ENCODE measurements around the gene CCND1.

CCND1 gene

GRCh38 chr11:69640995-69641581 lies at the start of gene CCND1:
TSS of gene CCND1 (plus strand) at chr11:69641156. CDS start at chr11:69641314, 158 bp downstream.
- peaks cover 14% of the 10 kb centered on the region; the same call in 1 of the 2 replicates for H3K36me3 ChIP-seq (ENCODE audit: insufficient read depth, low read length)
- H3K4me3 ChIP-seq (ENCODE audit: low read depth, low read length), result peak within 1 kb of the TSS; percentile 98
- no peaks in the 10 kb centered on the region for H3K27me3 ChIP-seq (ENCODE audit: insufficient read depth, low read length)
- peaks cover 31% of the 10 kb centered on the region for H3K4me1 ChIP-seq (ENCODE audit: control insufficient read depth, insufficient read depth, low read length, unreplicated experiment)
- H3K27ac ChIP-seq (ENCODE audit: low read depth, low read length), result peak within 1 kb of the TSS; percentile 70
- peaks cover 61% of the 10 kb centered on the region for H3K79me2 ChIP-seq (ENCODE audit: control insufficient read depth, insufficient read depth, low read length, unreplicated experiment)
- H2AFZ ChIP-seq (ENCODE audit: low read length, unreplicated experiment), result peak within 1 kb of the TSS; percentile 44

GRCh38 chr11:69592986-69593650 lies 47.8 kb upstream of the CCND1 start:
- no peaks in the 10 kb centered on the region for H3K79me2 ChIP-seq (ENCODE audit: control insufficient read depth, insufficient read depth, low read length, unreplicated experiment)
- no peak overlapping the region for H3K4me3 ChIP-seq (ENCODE audit: low read depth, low read length)
- no peaks in the 10 kb centered on the region for H3K27me3 ChIP-seq (ENCODE audit: insufficient read depth, low read length)
- H2AFZ ChIP-seq (ENCODE audit: low read length, unreplicated experiment), result no peak overlapping the region
- H3K36me3 ChIP-seq (ENCODE audit: insufficient read depth, low read length), result no peaks in the 10 kb centered on the region
- peaks cover 10% of the 10 kb centered on the region for H3K4me1 ChIP-seq (ENCODE audit: control insufficient read depth, insufficient read depth, low read length, unreplicated experiment)
- no peak overlapping the region for H3K27ac ChIP-seq (ENCODE audit: low read depth, low read length)

DNA sequence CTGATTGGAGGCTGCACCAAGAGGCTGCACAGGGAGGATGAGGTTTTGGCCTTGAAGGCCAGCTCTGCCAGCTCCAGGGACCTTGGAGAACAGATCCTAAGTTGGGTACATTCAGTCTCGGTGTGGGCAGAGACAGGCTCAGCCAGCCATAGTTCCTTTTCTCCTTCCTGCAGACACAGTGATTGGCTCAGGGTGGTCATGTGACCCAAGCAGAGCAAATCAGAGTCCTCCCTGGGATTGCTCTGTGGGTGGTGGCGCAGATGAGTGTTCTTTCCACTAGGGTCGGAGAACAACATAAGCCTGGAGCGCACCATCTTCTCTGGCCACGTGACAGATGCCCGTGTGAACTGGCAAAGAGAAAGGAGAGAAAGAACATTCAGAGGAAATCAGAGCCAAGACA lies 47.1 kb upstream of the CCND1 start:
- no peak overlapping the region for H3K27ac ChIP-seq (ENCODE audit: low read depth, low read length)
- H3K4me1 ChIP-seq (ENCODE audit: control insufficient read depth, insufficient read depth, low read length, unreplicated experiment), result peaks cover 3% of the 10 kb centered on the region
- no peaks in the 10 kb centered on the region for H3K36me3 ChIP-seq (ENCODE audit: insufficient read depth, low read length)
- H3K79me2 ChIP-seq (ENCODE audit: control insufficient read depth, insufficient read depth, low read length, unreplicated experiment), result no peaks in the 10 kb centered on the region
- no peaks in the 10 kb centered on the region for H3K27me3 ChIP-seq (ENCODE audit: insufficient read depth, low read length)
- H3K4me3 ChIP-seq (ENCODE audit: low read depth, low read length), result no peak overlapping the region
- no peak overlapping the region for H2AFZ ChIP-seq (ENCODE audit: low read length, unreplicated experiment)

- no peak overlapping the region for H3K27ac ChIP-seq (ENCODE audit: low read depth, low read length)
- no peak overlapping the region for H2AFZ ChIP-seq (ENCODE audit: low read length, unreplicated experiment)
- no peaks in the 10 kb centered on the region for H3K36me3 ChIP-seq (ENCODE audit: insufficient read depth, low read length)
- no peaks in the 10 kb centered on the region for H3K4me1 ChIP-seq (ENCODE audit: control insufficient read depth, insufficient read depth, low read length, unreplicated experiment)
- no peaks in the 10 kb centered on the region for H3K27me3 ChIP-seq (ENCODE audit: insufficient read depth, low read length)
- no peak overlapping the region for H3K4me3 ChIP-seq (ENCODE audit: low read depth, low read length)
- H3K79me2 ChIP-seq (ENCODE audit: control insufficient read depth, insufficient read depth, low read length, unreplicated experiment), result no peaks in the 10 kb centered on the region
Measured at GRCh38 chr11:69594481-69594880, 46.5 kb upstream of the CCND1 start.

- Histone ChIP-seq H3K27me3 (ENCODE audit: insufficient read depth, low read length) (no peaks in the 10 kb centered on the region), H3K36me3 (ENCODE audit: insufficient read depth, low read length) (no peaks in the 10 kb centered on the region), H3K4me1 (ENCODE audit: control insufficient read depth, insufficient read depth, low read length, unreplicated experiment) (no peaks in the 10 kb centered on the region), H3K4me3 (ENCODE audit: low read depth, low read length) (no peak overlapping the region), H2AFZ (ENCODE audit: low read length, unreplicated experiment) (no peak overlapping the region), H3K27ac (ENCODE audit: low read depth, low read length) (no peak overlapping the region), H3K79me2 (ENCODE audit: control insufficient read depth, insufficient read depth, low read length, unreplicated experiment) (no peaks in the 10 kb centered on the region)
Measured at GRCh38 chr11:69595805-69596665, 44.9 kb upstream of the CCND1 start.

DNA sequence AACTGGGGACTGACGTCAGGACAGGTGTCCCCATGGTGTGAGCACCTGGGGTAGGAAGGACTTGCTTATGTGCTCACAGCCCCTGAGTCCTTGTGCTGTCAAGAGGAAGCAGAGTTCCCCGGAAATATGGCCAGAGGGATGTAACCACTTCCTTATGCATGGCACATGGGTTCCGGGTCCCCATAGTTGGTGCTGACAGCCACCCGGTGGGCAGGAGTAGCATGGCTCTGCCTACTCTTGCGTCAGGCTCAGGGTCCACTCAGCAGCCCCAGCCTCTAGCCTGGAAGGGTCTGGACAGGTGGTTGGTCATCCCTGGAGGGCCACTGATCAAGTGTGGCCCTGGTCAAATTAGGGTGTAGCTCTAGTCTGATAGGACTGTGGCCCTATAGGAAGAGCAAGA lies 42.8 kb upstream of the CCND1 start:
- H3K36me3 ChIP-seq (ENCODE audit: insufficient read depth, low read length), result no peaks in the 10 kb centered on the region
- no peaks in the 10 kb centered on the region for H3K79me2 ChIP-seq (ENCODE audit: control insufficient read depth, insufficient read depth, low read length, unreplicated experiment)
- no peak overlapping the region for H3K4me3 ChIP-seq (ENCODE audit: low read depth, low read length)
- no peak overlapping the region for H2AFZ ChIP-seq (ENCODE audit: low read length, unreplicated experiment)
- H3K4me1 ChIP-seq (ENCODE audit: control insufficient read depth, insufficient read depth, low read length, unreplicated experiment), result no peaks in the 10 kb centered on the region
- peaks cover 5% of the 10 kb centered on the region; the same call in 1 of the 2 replicates for H3K27me3 ChIP-seq (ENCODE audit: insufficient read depth, low read length)
- no peak overlapping the region for H3K27ac ChIP-seq (ENCODE audit: low read depth, low read length)

DNA sequence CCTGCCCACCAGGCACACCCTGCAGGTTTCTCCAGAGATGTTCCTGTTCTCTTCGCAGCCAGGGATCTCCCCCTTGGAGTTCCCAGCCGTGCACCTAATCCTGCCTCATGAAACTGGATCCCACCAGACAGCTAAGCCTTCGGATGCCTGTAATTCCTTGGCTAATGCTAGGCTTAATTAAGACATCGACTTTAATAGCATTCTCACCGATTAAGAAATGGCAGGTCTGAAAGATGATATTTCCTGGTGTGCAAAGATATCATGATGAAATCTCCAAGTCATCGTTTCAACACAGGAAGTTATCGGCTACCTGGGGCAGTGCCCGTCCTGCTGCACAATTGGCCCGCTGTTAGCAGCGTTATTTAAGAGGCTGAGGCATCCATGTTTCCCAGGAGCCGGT lies 41.5 kb upstream of the CCND1 start:
- Histone ChIP-seq H3K27ac (ENCODE audit: low read depth, low read length) (no peak overlapping the region), H2AFZ (ENCODE audit: low read length, unreplicated experiment) (no peak overlapping the region), H3K4me1 (ENCODE audit: control insufficient read depth, insufficient read depth, low read length, unreplicated experiment) (no peaks in the 10 kb centered on the region), H3K27me3 (ENCODE audit: insufficient read depth, low read length) (peaks cover 13% of the 10 kb centered on the region; the same call in 1 of the 2 replicates), H3K4me3 (ENCODE audit: low read depth, low read length) (no peak overlapping the region), H3K36me3 (ENCODE audit: insufficient read depth, low read length) (no peaks in the 10 kb centered on the region), H3K79me2 (ENCODE audit: control insufficient read depth, insufficient read depth, low read length, unreplicated experiment) (no peaks in the 10 kb centered on the region)

DNA sequence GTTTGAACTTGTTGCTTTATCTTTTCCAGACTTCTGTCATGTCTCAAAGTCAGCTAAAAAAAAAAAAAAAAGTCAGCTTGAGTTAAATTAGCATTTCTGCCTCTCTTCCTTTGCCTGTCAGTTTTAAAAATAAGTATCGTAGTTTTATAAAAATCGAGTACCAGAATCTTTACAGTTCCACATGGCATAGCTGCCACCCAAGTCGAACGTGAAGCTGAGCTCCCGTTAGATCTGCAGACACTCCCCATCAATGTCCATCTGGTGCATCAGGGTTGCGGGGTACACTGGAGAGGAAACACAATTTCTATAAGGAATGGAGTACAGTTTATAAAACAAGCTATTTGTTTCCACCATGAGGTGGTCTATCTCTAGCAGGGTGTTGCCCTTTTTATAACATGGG lies 41.0 kb upstream of the CCND1 start:
- no peaks in the 10 kb centered on the region for H3K4me1 ChIP-seq (ENCODE audit: control insufficient read depth, insufficient read depth, low read length, unreplicated experiment)
- no peaks in the 10 kb centered on the region for H3K36me3 ChIP-seq (ENCODE audit: insufficient read depth, low read length)
- H3K27ac ChIP-seq (ENCODE audit: low read depth, low read length), result no peak overlapping the region
- no peaks in the 10 kb centered on the region for H3K79me2 ChIP-seq (ENCODE audit: control insufficient read depth, insufficient read depth, low read length, unreplicated experiment)
- H3K4me3 ChIP-seq (ENCODE audit: low read depth, low read length), result no peak overlapping the region
- peaks cover 13% of the 10 kb centered on the region; the same call in 1 of the 2 replicates for H3K27me3 ChIP-seq (ENCODE audit: insufficient read depth, low read length)
- H2AFZ ChIP-seq (ENCODE audit: low read length, unreplicated experiment), result no peak overlapping the region

GRCh38 chr11:69601011-69601975 lies 39.7 kb upstream of the CCND1 start:
- Histone ChIP-seq H3K27ac (ENCODE audit: low read depth, low read length) (no peak overlapping the region), H3K4me1 (ENCODE audit: control insufficient read depth, insufficient read depth, low read length, unreplicated experiment) (no peaks in the 10 kb centered on the region), H2AFZ (ENCODE audit: low read length, unreplicated experiment) (no peak overlapping the region), H3K36me3 (ENCODE audit: insufficient read depth, low read length) (no peaks in the 10 kb centered on the region), H3K4me3 (ENCODE audit: low read depth, low read length) (no peak overlapping the region), H3K79me2 (ENCODE audit: control insufficient read depth, insufficient read depth, low read length, unreplicated experiment) (no peaks in the 10 kb centered on the region), H3K27me3 (ENCODE audit: insufficient read depth, low read length) (peaks cover 13% of the 10 kb centered on the region; the same call in 1 of the 2 replicates)
